Astrocyte of the cerebellum (primary cell): ENCODE data around the gene FRAS1.

Experiments used
- DNase-seq: peaks from one replicate; pipeline ENCODE4 v3.0.0-alpha.2; 2011; ENCODE audit warnings: low read depth
- H3K4me3 ChIP-seq: 2 replicates; pipeline ENCODE4 v1.5.1; 2011; ENCODE audit warnings: mild to moderate bottlenecking, low read depth, low read length, moderate library complexity
- in situ Hi-C: cut with HindIII; loops from 2 replicates; pipeline ENCODE4 v1.10.0; 2017; ENCODE audit warnings: low sequenced_read_pairs
- TF ChIP-seq, protein P1 (sequence below): IDR thresholded peaks from 2 replicates; pipeline ENCODE4 v1.5.1; 2012; ENCODE audit warnings: low read length, low read depth, moderate library complexity, mild to moderate bottlenecking; ENCODE audit errors: missing control alignments

The FRAS1 gene

DNA sequence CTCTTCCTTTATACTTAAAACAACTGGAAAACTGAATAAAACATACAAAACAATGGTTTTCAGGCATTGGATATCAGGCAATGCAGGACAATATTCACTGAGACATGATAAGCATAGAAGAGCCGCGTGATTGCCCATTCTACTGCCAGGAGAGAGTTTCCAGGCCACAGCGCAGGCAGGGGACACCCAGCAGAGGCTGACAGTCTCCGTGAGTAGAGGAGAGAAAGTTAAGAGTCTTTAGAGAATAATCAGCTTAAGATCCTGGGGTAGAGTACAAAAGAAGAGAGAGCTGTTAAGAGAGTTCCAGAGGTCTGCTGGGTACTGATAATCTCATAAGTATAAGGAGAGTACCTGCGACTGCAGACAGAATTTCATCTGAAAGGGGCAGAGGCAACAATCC lies 18.4 kb upstream of the FRAS1 start:
- no peak overlapping the region for H3K4me3 ChIP-seq
- no peak for DNase-seq
- TF ChIP-seq, protein P1, sequence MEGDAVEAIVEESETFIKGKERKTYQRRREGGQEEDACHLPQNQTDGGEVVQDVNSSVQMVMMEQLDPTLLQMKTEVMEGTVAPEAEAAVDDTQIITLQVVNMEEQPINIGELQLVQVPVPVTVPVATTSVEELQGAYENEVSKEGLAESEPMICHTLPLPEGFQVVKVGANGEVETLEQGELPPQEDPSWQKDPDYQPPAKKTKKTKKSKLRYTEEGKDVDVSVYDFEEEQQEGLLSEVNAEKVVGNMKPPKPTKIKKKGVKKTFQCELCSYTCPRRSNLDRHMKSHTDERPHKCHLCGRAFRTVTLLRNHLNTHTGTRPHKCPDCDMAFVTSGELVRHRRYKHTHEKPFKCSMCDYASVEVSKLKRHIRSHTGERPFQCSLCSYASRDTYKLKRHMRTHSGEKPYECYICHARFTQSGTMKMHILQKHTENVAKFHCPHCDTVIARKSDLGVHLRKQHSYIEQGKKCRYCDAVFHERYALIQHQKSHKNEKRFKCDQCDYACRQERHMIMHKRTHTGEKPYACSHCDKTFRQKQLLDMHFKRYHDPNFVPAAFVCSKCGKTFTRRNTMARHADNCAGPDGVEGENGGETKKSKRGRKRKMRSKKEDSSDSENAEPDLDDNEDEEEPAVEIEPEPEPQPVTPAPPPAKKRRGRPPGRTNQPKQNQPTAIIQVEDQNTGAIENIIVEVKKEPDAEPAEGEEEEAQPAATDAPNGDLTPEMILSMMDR, result no peak
- in situ Hi-C loops, result no loop called here

DNA sequence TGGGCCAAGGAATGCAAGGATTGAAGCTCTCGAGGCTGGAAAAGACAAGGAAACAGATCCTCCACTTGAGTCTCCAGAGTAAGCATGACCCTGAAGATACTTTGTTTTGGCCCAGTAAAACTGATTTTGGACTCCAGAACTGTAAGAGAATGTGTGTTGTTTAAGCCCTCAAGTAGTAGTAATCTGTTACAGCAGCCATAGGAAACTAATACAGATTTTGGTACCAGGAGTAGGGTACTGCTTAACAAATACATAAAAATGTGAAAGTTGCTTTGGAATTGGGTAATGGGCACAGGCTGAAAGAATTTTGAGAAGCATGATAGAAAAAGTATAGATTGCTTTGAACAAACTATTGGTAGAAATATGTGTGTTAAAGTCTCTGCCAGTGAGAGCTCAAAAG lies 17.4 kb upstream of the FRAS1 start:
- TF ChIP-seq, protein P1, result no peak
- no peak for DNase-seq
- H3K4me3 ChIP-seq, result no peak overlapping the region
- in situ Hi-C loops, result no loop called here

- H3K4me3 ChIP-seq, result no peak overlapping the region
- DNase-seq, result no peak
- in situ Hi-C loops, result no loop called here
- TF ChIP-seq, protein P1, result no peak
Measured at GRCh38 chr4:78040431-78040830, 16.7 kb upstream of the FRAS1 start.

GRCh38 chr4:78047366-78047765 lies 9.8 kb upstream of the FRAS1 start:
- no peak overlapping the region for H3K4me3 ChIP-seq
- TF ChIP-seq, protein P1, result no peak
- no peak for DNase-seq
- in situ Hi-C loops, result no loop called here

DNA sequence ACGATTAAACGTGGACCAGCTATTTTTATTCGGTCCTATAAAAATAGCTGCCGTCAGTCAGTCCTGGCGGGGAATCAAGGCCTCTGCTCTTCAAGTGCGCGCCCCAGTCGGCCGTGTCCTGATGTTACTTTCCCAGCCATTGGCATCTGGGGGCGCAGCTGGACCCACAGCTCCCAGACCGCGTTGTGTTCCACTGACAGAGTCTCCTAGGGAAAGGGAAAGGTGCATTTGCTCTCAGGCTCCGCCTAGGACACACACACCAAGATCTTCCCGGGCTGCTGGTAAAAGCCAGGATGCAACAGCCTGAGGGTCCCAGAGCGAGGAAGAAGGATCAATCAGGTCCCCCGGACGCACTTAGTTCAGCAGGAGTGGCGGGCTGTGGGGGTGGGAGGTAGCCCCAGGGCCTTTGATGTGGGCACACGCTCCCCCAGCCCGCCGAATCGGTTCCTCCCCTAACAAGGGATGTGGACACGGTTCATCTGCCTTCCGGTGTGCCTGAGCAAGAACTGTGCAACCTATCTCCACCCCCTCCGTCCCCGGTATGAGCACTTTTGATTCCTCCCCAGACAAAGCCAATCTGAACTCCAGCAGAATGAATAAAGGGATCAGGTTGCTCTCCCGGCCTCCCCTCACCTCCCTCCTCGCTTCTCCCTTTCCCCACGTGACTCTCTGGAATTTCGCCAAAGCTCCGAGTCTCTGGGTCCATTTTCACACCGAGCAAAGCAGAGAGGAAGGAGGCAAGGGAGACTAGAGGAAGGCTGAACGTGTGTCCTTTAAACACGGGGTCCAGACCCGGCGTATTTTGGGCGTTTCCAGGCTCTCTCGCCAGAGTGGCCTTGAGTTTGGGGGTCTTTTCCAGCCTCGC lies 626 bp upstream of the FRAS1 start:
- H3K4me3 ChIP-seq, result peak overlapping the region; percentile 74
- TF ChIP-seq, protein P1, result peak; percentile 22
- in situ Hi-C loops, result no loop called here
- peak; percentile 67 for DNase-seq

- in situ Hi-C loops, result no loop called here
Measured at GRCh38 chr4:78057600-78058550, 752 bp downstream of the FRAS1 start.

More at GRCh38 chr4:78057600-78058550, 752 bp downstream of the FRAS1 start:
- H3K4me3 ChIP-seq, result peak overlapping the region; percentile 74
- DNase-seq, result no peak
- TF ChIP-seq, protein P1, result no peak
